GM12875 (cell line): ENCODE data around the gene FARSA.
A peak's percentile ranks its signal among the peaks of the same experiment; 100 is the strongest.
"Not testable (repeated sequence)": the region's sequence is repeated elsewhere in the genome, so short reads cannot be mapped to it uniquely, and the experiment has no call there.

Experiments
- H3K4me3 ChIP-seq: one replicate; pipeline ENCODE4 v1.5.1; 2011; ENCODE audit warnings: low read depth, low read length, control low read depth
- TF ChIP-seq, protein P1 (sequence below): IDR thresholded peaks from 2 replicates; pipeline ENCODE4 v1.5.1; 2011; ENCODE audit warnings: low read depth, mild to moderate bottlenecking, control low read depth, inconsistent platforms, low read length, moderate library complexity, borderline replicate concordance; ENCODE audit not compliant: insufficient read depth

FARSA gene

DNA sequence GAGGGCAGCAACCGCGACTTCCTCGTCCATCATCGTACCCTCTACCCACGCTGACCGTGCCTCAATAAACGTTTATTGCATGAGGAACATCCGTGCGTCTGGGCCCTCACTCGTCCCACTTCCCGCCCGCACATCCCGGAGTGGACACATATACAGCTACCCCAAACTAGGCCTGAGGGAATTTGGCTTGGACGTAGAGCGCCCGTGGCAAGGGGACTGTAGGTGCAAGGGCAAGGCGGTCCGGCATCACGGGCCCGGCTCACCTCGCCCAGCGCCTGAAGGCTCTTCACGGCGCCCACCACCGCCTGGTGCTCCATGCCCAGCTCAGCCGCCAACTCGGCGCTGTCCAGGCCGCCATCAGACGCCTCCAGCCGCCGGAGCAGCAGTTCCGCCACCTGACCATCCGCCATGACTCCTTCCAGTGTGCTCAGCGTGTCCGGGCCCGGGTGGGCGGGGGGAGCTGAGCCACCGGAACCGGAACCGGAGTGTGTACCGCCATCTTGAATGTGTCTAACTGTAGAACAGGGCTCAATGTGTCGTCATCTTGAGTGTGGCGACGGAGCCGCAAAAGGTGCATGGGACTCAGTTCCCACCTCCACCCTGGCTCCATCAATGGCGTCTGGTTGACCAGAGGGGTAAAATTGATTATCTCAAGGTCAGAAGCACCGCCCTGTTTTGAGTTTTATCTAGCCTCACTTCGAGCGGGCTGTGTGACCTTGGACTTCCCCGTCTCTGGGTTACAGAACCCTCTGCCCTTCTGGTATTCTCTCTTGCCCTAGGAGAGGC lies at the start of gene FARSA:
FARSA (minus strand) TSS at position 425 of the 786 bp plus-strand sequence; CDS start at position 410, 15 bp downstream.
- H3K4me3 ChIP-seq = peak within 1 kb of the TSS; percentile 90
- TF ChIP-seq, protein P1, sequence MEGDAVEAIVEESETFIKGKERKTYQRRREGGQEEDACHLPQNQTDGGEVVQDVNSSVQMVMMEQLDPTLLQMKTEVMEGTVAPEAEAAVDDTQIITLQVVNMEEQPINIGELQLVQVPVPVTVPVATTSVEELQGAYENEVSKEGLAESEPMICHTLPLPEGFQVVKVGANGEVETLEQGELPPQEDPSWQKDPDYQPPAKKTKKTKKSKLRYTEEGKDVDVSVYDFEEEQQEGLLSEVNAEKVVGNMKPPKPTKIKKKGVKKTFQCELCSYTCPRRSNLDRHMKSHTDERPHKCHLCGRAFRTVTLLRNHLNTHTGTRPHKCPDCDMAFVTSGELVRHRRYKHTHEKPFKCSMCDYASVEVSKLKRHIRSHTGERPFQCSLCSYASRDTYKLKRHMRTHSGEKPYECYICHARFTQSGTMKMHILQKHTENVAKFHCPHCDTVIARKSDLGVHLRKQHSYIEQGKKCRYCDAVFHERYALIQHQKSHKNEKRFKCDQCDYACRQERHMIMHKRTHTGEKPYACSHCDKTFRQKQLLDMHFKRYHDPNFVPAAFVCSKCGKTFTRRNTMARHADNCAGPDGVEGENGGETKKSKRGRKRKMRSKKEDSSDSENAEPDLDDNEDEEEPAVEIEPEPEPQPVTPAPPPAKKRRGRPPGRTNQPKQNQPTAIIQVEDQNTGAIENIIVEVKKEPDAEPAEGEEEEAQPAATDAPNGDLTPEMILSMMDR = no peak

DNA sequence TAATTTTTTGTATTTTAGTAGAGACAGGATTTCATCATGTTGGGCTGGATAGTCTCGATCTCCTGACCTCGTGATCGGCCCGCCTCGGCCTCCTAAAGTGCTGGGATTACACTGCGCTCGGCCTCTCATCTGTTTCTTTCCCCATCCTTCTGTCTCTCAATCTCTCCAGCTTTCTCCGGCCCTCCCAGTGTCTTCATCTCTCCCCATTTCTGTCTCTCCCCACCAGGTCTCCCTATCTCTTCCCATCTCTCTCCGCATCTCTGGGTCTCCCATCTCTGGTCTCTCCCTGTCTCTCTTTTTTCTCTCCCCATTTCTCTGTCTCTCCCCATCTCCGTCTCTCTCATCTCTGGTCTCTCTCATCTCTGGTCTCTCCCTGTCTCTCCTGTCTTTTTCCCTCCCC lies 49.6 kb upstream of the FARSA start:
- no peak overlapping the region for H3K4me3 ChIP-seq
- TF ChIP-seq, protein P1 = no peak

DNA sequence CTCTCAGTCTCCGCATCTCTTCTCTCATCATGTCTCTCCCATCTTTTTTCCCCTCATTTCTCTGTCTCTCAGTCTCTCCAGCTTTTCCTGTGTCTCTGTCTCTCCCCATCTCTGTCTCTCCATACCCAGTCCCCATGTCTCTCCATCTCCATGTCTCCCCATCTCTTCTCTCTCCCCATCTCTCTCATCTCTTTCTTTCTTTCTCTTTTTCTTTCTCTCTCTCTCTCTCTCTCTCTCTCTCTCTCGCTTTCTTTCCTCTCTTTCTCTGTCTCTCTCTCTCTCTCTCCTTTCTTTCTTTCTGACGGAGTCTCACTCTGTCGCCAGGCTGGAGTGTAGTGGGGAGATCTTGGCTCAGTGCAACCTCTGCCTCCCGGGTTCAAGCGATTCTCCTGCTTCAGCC lies 49.1 kb upstream of the FARSA start:
- H3K4me3 ChIP-seq = no peak overlapping the region
- TF ChIP-seq, protein P1 = no peak

DNA sequence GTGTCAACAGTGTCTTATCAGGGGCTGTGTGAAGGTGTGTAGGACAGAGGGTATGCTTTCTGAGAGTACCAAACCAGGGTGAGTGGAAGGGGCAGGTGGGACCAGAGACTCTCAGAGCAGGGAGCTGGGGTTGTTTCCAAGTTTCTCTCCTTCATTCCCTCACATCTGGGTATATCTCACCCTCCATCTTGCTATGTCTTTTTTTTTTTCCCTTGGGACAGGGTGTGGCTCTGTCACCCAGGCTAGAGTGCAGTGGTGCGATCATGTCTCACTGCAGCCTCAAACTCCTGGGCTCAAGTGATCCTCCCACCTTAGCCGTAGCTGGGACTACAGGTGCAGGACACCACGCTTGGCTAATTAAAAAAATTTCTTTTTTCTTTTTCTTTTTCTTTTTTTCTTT lies 46.5 kb upstream of the FARSA start:
- TF ChIP-seq, protein P1 = no peak
- no peak overlapping the region for H3K4me3 ChIP-seq

DNA sequence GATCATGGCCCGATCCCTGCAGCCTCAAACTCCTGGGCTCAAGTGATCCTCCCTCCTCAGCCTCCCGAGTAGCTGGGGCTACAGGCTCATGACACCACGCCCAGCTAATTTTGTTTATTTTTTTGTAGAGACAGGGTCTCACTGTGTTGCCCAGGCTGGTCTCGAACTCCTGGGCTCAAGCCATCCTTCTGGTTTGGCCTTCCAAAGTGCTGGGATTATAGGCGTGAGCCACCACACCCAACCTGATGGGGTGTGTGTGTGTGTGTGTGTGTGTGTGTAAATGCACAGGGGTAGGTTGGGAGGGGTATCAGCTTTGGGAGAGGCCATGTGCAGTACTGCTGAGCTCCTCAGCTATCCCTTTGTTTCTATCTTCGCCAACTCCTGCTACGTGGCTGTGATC lies 42.6 kb upstream of the FARSA start:
- H3K4me3 ChIP-seq = not testable (repeated sequence)

DNA sequence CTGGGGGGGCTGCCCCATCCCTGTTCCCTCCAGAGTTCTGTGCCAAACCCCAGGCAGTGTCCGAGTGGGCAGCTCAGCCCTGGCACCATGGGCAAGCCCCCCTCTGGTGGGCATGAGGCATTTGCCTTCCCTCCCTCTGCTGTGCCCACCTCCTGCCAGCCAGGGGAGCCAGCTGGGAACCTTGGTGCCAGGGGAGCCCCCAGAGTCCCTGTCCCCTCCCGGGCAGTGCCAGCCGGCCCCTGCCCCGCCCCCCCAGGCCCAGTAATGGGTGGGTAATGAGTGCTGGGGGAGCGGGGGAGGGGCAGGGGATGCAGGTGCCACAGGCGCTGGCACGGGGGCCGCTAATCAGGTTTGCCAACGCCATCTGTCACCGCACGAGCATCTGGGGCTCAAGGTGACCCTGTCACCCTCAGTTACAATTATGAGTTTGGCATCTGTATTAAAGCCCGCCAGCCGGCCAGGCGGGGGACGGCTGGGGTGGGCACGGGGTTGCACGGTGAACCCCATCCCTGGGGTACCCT lies 41.8 kb upstream of the FARSA start:
- TF ChIP-seq, protein P1 = no peak
- H3K4me3 ChIP-seq = no peak overlapping the region

DNA sequence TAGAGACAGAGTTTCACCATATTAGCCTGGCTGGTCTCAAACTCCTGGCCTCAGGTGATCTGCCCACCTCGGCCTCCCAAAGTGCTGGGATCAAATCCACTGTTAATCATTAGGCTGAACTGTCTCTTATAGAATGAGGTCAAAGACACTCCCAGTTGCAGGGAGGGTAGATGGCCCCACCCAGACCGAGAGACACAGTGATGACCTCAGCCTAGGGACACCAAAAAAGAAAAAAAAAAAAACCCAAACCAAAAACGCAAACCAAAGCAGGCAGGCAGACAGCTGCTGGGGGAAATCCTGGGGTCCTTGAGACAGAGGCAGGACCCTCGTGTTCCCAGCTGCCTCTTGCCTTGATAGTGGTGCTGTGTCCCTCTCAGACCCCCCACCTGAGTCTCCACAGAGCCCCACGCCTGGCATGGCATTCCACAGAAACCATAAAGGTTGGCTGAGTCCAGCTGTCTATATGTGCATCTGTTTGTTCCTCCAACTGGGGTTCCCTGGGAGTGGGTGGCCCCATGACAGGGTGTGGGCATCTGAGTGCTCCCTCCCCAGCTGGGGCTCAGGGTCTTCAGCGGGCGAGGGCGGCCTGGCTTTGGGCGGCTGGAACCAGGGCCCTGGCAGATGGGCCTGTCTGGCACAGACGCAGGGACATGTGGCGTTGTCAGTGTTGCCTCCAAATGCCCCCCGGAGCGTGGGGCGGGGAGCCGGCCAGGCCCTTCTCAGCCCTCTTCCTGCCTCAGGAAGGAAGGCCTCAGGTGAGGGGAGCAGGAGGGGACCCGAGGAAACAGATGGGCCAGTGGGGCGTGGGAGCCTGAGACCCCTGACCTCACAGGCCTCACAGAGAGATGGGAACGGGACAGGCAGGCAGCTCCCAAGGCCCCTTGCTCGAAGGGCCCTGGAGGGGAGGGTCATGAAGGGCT lies 41.0 kb upstream of the FARSA start:
- TF ChIP-seq, protein P1 = no peak
- no peak overlapping the region for H3K4me3 ChIP-seq
